ENCODE measurements around the gene BEGAIN. TPM values are rescaled to one million over a fixed set of nuclear protein-coding genes. Genes with fewer than 3 reads are reported as not detected.

Gene BEGAIN
- total and polyA plus RNA-seq, 9 of the 15 experiments (the other 6 are each of a cell fraction or from before 2014, with no cell fraction given): 0.07 to 0.68 (median 0.55) TPM; not detected in 3

DNA sequence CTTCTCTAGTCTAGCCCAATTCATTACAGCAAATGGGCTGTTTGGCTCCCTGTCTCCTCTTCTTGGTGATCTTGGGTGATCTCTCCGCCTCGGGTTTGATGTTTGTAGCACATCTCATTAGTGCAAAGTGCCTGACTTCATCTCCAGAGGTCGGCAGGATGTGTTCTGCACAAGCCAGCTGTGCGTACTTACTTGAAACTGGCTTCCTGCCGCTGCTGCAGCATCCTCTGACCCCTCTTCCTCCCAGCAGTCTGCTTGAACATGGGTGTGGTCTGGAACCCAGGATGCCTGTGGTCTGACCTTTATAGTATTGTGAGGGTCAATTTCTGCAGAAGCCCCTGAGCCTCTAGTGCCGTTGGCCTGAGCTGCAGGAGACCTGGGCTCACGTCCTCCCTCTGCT is 99.2 kb downstream of the BEGAIN start (continued):
- TF ChIP-seq SFPQ (IDR thresholded peaks at IDR 0.05; ENCODE audit: low read depth, low read length) (no peak), CBX2 (IDR thresholded peaks at IDR 0.05; ENCODE audit: insufficient read depth, low read length, poor library complexity, severe bottlenecking) (no peak), WHSC1 (IDR thresholded peaks at IDR 0.05; ENCODE audit: low read length) (no peak)

DNA sequence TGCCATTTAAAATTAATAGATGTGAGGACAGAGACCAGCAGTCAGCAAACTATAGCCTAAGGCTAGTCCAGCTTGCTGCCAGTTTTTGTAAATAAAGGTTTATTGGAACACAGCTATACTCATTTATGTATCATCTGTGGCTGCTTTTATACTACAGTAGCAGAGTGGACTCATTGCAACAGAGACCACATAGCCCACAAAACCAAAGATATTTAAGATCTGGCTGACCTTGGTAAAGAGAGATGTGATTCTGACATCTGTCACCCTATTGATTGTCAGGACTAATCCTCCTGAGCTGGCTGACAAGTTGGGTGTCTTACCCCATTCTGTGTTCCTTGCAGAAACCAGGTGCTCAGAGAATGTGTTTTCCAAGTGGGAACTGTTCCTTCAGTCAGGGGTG is 99.9 kb downstream of the BEGAIN start:
- no peaks in the 10 kb centered on the region for H3K9me1 ChIP-seq (ENCODE audit: control insufficient read depth, insufficient read depth, low read length)
- H3K27me3 ChIP-seq (ENCODE audit: control insufficient read depth in 2 of 2, insufficient read depth in 2 of 2, low read length in 2 of 2): no peaks in the 10 kb centered on the region
- H4K20me1 ChIP-seq (replicated peaks; ENCODE audit: control insufficient read depth, insufficient read depth, low read length): no peaks in the 10 kb centered on the region; the same call in 1 of the 2 replicates
- BruUV-seq (replicated peaks): no TSS peak
- no peaks in the 10 kb centered on the region for H3K9me3 ChIP-seq (replicated peaks; ENCODE audit: control insufficient read depth, insufficient read depth, low read depth, low read length)
- intact Hi-C loops (cut with micrococcal nuclease): no loop called here
- H3K27ac ChIP-seq (ENCODE audit: extremely low read depth, low read depth, low read length): no peak overlapping the region
- H3K36me3 ChIP-seq (ENCODE audit: control insufficient read depth, insufficient read depth, low read length): no peaks in the 10 kb centered on the region
- H3K4me3 ChIP-seq: no peak overlapping the region
- POLR2A ChIA-PET: interaction anchor here (1.0 kb wide), 1 partner anchor 9 kb away, joined by 3 read pairs; no protein-coding TSS in a partner anchor
- H3K9ac ChIP-seq (ENCODE audit: insufficient read depth in 1 of 2, low read depth in 2 of 2, low read length in 2 of 2): no peak overlapping the region
- no peaks in the 10 kb centered on the region for H3K79me2 ChIP-seq (ENCODE audit: control insufficient read depth, insufficient read depth, low read length)
- CTCF ChIA-PET (ENCODE audit: low intra/inter-chr PET ratio): no interaction called here
- DNase-seq (ENCODE audit: extremely low read depth in 1 of 4, low spot score in 3 of 4) (no peak), ATAC-seq (no peak), FAIRE-seq (no peak)
- no peaks in the 10 kb centered on the region for H3K4me1 ChIP-seq (replicated peaks in 1 of 2; ENCODE audit: control insufficient read depth in 2 of 2, insufficient read depth in 2 of 2, low read length in 2 of 2)
- in situ Hi-C loops (cut with MboI): no loop called here
- H2AFZ ChIP-seq (ENCODE audit: low read depth, low read length): no peak overlapping the region
- TF ChIP-seq, protein P1, sequence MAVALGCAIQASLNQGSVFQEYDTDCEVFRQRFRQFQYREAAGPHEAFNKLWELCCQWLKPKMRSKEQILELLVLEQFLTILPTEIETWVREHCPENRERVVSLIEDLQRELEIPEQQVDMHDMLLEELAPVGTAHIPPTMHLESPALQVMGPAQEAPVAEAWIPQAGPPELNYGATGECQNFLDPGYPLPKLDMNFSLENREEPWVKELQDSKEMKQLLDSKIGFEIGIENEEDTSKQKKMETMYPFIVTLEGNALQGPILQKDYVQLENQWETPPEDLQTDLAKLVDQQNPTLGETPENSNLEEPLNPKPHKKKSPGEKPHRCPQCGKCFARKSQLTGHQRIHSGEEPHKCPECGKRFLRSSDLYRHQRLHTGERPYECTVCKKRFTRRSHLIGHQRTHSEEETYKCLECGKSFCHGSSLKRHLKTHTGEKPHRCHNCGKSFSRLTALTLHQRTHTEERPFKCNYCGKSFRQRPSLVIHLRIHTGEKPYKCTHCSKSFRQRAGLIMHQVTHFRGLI (CRISPR knock-in tag; IDR thresholded peaks at IDR 0.05): no peak
- no peak for TF ChIP-seq MCM2 (IDR thresholded peaks at IDR 0.05; ENCODE audit: low read depth)
- TF ChIP-seq, protein P2, sequence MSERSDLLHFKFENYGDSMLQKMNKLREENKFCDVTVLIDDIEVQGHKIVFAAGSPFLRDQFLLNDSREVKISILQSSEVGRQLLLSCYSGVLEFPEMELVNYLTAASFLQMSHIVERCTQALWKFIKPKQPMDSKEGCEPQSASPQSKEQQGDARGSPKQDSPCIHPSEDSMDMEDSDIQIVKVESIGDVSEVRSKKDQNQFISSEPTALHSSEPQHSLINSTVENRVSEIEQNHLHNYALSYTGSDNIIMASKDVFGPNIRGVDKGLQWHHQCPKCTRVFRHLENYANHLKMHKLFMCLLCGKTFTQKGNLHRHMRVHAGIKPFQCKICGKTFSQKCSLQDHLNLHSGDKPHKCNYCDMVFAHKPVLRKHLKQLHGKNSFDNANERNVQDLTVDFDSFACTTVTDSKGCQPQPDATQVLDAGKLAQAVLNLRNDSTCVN (CRISPR knock-in tag; IDR thresholded peaks at IDR 0.05): no peak
- no peak for TF ChIP-seq SMARCA4 (IDR thresholded peaks at IDR 0.05)
- TF ChIP-seq ZNF785 (CRISPR knock-in tag; IDR thresholded peaks at IDR 0.05): no peak
- TF ChIP-seq KAT2B (IDR thresholded peaks at IDR 0.05; ENCODE audit: low read depth, low read length): no peak
- H3K4me2 ChIP-seq (ENCODE audit: insufficient read depth, low read length): no peak overlapping the region

All from K562 (cell line).